Stimulated activated CD4-positive, alpha-beta T cell treated with anti-CD3 and anti-CD28 coated beads, Interleukin-2, amount 100 ng/mL, for 48 hours (primary cell): ENCODE data around the gene KRTAP19-3.
A peak's percentile ranks its signal among the peaks of the same experiment; 100 is the strongest.

ENCODE experiments used
- DNase-seq, 2 donors: peaks; one replicate each; pipeline ENCODE4 v3.0.0-alpha.2; 2020

Gene KRTAP19-3

DNA sequence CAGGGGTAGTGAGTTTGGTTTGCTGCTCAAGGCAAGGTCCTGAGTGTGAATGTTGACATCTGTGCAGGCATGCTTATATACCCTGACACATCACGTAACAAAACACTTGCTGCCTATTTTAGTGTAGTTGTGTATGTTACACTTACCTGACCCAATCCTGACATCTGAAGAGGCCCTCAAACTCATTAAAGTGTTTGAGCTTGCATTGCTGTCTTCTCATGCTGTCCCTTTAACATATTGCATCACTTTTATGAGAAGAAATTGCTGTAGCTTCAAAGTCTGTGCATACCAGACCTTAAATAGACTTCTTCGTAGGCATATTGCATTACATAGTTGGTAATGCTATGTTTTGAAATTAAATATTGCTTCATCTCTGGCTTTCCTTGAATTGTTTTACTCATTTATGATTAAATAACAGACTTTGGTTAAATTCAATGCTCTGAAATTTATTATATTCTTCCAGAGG is at the start of gene KRTAP19-3:
KRTAP19-3 (minus strand) TSS at position 51 of the 466 bp plus-strand sequence. CDS start 56 bp downstream, outside the sequence.
- DNase-seq, result no peak

- DNase-seq, result no peak
Observed at GRCh38 chr21:30518876-30519275, 27.1 kb upstream of the KRTAP19-3 start.

DNA sequence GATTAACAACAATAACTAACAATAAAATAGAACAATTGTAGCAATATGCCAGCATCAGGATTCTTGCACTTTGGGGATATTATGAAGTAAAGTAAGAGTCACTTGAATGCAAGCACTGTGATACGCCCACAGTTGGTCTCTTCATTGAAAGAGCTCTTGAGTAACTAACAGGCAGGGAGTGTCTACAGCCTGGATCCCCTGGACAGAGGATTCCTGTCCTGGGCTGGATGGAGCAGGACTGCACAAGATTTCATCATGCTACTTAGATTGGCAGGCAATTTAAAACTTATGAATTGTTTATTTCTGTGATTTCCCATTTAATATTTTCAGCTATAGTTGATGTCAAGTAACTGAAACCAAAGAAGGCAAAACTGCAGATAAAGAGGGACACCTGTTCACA is 23.9 kb upstream of the KRTAP19-3 start:
- DNase-seq, result no peak

- peak in 1 of 2 donors; percentile 3 for DNase-seq
Observed at GRCh38 chr21:30505621-30506205, 13.9 kb upstream of the KRTAP19-3 start.

- DNase-seq, result no peak
Observed at GRCh38 chr21:30502041-30502440, 10.2 kb upstream of the KRTAP19-3 start, which contains the start of gene KRTAP19-5. TSS of gene KRTAP19-5 (minus strand) at chr21:30502141. CDS start at chr21:30502090, 51 bp downstream.

GRCh38 chr21:30497065-30497464 is 5.3 kb upstream of the KRTAP19-3 start, which contains the start of gene KRTAP19-4:
TSS of gene KRTAP19-4 (minus strand) at chr21:30497165. CDS start at chr21:30497110, 55 bp downstream.
- DNase-seq, result no peak

DNA sequence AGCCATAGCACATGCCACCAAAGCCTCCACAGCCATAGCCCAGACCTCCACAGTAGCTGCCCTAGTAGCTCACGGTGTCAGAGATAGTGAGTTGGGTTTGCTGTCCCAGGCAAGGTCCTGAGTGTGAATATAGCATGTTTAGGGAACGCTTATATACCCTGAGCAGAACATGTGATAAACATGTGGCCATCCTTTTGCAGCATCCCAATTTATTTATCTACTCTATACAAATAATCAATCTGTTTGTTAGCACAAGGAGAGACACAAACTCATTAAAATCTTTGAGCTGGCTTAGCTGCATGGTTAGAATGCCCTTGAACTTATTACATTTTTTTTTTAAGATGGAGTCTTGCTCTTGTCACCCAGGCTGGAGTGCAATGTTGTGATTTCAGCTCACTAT is 4.5 kb downstream of the KRTAP19-3 start, which contains the start of gene KRTAP19-2:
KRTAP19-2 (minus strand) TSS at position 101 of the 400 bp plus-strand sequence; CDS start at position 13, 88 bp downstream.
- DNase-seq, result no peak

- DNase-seq, result no peak
Observed at GRCh38 chr21:30486180-30486579, 5.6 kb downstream of the KRTAP19-3 start.

DNA sequence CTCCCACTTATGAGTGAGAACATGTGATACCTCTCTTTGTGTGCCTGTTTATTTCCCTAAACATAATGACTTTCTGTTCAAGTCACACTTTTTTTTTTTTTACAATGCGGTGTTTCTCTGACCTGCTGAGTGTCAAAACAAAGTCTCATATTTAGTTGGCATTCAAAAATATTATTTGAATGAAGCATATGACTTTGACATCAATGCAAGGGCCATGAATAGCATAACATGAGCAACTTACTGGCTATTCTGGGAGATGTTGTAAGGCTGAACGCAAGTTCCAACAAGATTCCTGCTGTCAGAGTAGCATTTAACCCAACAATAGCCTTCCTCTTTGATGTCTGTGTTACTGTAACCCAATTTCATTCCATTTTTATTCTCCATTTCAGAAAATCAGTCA is 9.7 kb downstream of the KRTAP19-3 start:
- DNase-seq, result no peak

DNA sequence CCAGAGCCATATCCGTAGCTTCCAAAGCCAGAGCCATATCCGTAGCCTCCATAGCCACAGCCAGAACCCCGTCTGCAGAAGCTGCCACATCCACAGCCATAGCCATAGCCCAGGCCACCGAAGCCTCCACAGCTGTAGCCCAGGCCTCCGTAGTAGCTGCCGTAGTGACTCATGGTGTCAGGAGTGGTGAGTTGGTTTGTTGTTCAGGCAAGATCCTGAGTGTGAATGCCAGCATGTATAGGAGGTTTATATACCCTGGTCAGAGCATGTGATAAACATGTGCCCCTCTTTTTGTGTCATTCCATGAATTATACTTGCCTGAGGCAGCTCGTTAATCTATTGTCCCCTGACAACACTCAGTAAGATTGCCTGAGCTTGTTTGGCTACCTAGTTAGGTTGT is 11.7 kb downstream of the KRTAP19-3 start, which contains the start of gene KRTAP19-1:
KRTAP19-1 (minus strand) TSS at position 223 of the 400 bp plus-strand sequence; CDS start at position 173, 50 bp downstream.
- no peak for DNase-seq

GRCh38 chr21:30479259-30479658 is 12.6 kb downstream of the KRTAP19-3 start:
- no peak for DNase-seq

- no peak for DNase-seq
Observed at GRCh38 chr21:30478004-30478403, 13.8 kb downstream of the KRTAP19-3 start.

- no peak for DNase-seq
Observed at GRCh38 chr21:30468900-30469714, 22.7 kb downstream of the KRTAP19-3 start.

DNA sequence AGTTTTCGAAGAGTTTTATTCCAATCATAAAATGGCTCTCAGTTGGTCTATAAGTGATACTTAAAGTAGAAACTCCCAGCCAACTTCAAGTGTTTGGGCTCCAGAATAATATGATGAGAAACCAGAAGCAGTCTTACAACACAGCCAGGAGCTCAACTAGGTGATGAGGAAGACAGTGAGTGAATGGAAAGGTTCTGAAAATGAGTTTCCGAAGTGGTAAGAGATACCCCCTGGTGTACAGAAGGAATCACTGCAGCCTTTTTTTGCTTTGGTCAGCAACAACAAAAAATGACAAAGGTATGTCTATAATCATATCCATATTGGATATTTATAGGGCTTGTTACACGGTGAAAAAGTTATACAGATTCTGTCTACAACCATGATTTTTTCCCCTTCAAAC is 28.1 kb downstream of the KRTAP19-3 start:
- DNase-seq, result no peak

DNA sequence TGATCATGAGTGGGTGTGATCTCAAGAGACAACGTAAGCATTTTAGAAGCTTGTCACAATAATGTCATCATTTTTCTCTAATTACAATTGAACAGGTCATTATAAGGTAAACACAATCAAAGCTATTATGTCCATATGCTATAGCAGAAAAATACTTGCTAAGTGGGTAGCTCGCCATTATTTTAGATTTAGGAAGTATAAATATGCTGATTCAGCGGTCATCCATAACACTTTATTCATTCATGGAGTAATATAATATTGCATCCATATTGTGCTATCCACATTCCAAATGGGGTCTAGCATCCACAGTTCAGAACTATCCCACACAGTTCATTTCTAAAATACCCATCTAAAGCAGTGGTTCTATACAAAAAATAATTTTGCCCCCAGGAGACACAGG is 43.3 kb downstream of the KRTAP19-3 start:
- DNase-seq, result no peak

- no peak for DNase-seq
Observed at GRCh38 chr21:30447056-30447455, 44.8 kb downstream of the KRTAP19-3 start.

DNA sequence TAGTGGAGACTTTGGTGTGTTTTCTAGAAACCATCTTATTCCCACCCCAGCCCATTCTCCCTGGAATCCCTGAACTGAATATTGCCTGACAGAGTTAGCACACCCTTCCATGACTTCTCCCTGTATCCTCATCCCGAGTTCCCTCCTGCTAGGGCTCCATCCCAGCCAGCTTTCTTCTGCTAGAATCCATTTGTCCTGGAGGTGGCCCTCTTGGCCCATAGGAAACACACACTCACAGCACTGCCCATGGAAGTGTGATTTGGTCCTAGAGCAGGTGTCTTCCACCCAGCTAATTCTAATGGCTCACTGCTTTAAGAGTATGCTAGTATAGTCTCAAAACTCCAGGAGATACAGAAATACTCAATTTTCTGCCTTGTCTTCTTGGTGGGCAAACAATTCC is 47.6 kb downstream of the KRTAP19-3 start:
- no peak for DNase-seq

DNA sequence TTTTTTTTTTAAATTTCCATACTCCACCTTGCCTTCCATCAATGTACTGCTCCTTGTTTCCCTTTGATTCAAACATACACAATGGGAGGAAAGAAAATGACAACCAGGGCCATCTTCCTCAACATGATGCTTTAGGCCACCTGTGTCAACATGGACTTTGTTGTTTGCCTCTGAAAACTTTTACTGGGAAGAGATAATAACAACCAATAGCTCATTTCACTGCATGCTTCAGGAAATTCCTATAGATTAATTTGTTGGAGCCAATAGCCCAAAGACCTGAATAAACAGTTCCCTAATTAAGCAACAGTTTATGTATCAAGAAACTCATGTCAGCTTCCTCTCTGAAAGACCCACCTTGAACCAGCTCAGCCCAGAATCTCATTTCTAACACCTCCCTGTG is 48.6 kb downstream of the KRTAP19-3 start:
- DNase-seq, result no peak
